GM12874 (cell line): ENCODE results near the gene SIGLEC7.

Experiments
- TF ChIP-seq, protein P1 (sequence below): IDR thresholded peaks from 2 replicates; pipeline ENCODE4 v1.5.1; 2011; ENCODE audit warnings: low read depth, mild to moderate bottlenecking, control low read depth, low read length, moderate library complexity; ENCODE audit not compliant: insufficient read depth

Gene SIGLEC7

DNA sequence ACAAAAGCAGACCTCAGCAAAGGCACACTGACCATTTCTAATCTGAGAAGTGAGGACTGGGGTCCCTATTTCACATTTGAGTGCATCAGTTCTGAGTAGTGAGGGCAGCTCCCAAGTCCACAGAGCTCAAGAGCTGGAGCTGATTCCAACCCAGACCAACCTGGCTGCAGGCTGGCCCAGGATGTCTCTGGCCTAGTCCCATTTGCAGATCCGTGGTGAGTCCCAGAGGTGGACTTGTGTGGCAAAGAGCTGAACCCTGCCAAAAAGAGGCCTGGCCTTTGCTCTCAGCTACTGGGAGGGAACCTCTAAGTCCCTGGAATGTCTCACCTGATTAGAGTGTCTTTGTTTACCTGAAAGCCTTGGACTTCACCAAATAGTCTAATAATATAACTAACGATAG lies 14.6 kb downstream of the SIGLEC7 start:
- TF ChIP-seq, protein P1, sequence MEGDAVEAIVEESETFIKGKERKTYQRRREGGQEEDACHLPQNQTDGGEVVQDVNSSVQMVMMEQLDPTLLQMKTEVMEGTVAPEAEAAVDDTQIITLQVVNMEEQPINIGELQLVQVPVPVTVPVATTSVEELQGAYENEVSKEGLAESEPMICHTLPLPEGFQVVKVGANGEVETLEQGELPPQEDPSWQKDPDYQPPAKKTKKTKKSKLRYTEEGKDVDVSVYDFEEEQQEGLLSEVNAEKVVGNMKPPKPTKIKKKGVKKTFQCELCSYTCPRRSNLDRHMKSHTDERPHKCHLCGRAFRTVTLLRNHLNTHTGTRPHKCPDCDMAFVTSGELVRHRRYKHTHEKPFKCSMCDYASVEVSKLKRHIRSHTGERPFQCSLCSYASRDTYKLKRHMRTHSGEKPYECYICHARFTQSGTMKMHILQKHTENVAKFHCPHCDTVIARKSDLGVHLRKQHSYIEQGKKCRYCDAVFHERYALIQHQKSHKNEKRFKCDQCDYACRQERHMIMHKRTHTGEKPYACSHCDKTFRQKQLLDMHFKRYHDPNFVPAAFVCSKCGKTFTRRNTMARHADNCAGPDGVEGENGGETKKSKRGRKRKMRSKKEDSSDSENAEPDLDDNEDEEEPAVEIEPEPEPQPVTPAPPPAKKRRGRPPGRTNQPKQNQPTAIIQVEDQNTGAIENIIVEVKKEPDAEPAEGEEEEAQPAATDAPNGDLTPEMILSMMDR, result no peak

DNA sequence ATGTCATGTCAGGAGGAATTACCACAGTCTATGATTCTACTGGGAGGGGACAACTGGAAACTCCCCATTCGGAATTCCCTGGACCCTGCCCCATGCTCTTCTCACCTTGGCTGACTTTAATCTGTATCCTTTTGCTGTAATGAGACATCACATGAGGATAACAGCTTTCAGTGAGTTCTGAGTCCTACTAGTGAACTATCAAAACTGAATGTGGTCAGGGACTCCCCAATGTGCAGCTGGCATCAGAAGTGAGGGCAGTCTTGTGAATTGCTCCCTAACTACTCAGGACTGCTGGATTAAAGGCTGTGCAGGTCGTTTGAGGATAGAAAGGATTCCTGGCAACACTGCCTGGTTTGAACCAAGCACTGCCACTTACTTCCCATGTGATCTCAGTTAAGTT lies 15.2 kb downstream of the SIGLEC7 start:
- TF ChIP-seq, protein P1, result no peak

DNA sequence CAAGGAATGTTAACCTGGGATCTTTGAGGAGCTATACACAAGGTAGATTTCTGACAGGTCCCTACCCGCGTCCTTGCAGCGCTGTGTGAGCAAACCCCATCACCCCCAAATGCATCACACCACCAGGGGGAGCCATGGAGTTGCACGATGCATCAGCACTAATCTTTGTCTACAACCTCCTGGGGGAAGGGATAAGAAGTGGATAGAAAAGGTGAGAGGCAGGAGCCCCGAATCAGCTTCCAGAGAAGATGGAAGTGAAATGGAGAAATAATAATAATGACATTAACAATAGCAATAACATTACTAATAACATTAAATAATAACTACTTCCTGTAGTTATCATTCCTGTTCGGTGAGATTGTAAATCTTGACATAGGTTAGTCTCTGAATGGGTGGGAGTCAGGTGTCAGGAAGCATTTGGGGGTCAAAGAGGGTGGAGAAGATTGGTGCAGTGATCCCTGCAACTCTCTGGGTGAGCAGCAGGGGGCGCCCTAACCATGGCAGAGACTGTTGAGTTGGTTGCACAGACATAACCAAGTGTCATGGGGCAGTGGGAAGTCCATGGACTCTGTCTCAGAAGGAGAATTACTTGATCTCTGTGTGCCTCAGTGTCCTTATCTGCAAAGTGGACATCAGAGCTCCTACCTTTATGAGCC lies 16.5 kb downstream of the SIGLEC7 start:
- TF ChIP-seq, protein P1, result peak; percentile 88

DNA sequence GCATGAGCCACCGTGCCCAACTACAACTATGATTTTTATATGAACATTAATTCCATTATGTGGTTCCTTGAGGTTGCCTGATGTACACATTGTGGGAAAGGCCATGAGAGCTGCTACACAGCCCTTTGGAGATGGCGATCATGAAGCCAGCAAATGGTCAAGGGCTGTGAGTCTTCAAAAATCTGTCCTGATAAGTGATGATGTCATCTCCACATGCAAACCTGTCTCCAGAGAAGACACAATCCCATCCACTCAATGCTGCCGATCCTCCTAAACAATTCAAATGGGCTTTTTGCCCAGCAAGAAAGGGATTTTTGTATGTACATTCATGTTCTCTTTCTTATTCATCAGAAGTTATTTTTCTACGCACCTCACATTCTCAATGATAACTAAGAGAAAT lies 17.6 kb downstream of the SIGLEC7 start:
- TF ChIP-seq, protein P1, result no peak

DNA sequence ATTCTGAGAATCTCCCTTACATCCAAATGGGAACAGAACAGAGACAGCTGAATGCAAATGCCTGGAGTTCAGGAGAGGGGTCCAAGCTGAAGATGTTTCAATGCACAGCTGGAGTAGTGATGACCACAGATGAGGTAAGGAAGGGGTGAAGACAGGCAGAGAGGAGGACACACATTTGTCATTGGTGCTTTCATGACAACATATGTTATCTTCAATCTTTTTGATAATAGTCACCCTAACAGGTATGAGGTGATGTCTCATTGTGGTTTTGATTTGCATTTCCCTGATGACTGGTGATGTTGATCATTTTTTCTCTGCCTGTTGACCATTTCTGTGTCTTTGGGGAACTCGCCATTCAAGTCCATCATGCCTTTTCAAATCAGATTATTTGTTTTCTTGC lies 19.2 kb downstream of the SIGLEC7 start:
- TF ChIP-seq, protein P1, result no peak

DNA sequence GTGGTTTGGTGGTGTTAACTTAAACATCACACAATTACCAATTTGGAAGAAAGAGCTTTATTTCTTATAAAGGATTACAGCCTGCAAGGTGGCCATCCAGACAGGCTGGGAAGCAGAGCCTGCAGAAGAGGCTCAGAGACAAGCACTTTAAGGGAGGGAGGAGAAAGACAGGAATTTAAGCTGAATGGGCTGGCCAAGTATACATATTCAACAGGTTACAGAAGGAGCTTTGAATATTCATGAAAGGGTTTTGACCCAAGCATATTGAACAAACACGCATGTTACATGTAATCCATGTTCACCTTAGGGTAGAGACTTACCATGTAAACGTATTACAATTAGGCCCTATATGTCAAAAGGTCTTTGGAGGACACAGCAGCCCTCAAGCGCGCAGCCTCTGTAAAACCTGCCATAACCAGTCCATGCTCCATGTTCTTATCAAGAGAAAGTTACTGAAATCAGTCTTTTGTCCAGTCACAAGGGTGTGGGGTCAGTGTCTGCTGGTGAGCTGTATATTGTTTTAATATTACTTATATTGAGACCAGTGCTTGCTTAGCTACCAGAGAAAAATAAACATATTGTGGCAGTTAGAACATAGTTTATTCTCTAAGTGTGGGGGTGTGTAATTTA lies 19.9 kb downstream of the SIGLEC7 start:
- TF ChIP-seq, protein P1, result no peak

DNA sequence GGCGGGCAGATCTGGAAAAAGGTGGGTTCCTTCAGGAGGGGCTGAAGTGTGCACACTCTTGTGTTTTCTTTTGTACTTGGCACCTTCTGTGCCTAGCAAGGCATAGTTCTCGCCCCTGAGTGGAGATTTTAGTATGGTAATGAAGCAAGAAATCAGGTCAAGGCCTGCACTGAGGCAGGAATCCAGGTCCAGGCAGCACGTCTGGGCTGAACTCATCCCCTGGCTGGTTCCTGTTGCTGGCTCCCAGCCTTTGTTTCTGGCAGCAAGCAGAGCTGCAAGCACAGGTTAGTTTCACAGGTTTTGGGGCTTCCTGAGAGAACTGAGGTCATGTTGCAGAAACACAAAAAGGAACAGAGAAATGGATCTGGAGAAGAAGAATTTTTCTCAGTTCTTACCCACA lies 21.2 kb downstream of the SIGLEC7 start:
- TF ChIP-seq, protein P1, result no peak
